Measurements from ENCODE around the gene SNAI1. TPM values are rescaled to one million over a fixed set of nuclear protein-coding genes. Genes with fewer than 3 reads are reported as not detected.

SNAI1 gene
- total RNA-seq, 4 donors from 2014 or later: 8.2 to 14.1 (median 9.9) TPM

GRCh38 chr20:50029083-50029696 lies 46.4 kb downstream of the SNAI1 start:
- DNase-seq: no peak
- Histone ChIP-seq H3K27me3 (no peaks in the 10 kb centered on the region), H3K36me3 (no peaks in the 10 kb centered on the region), H3K4me3 (replicated peaks in 1 of 3) (no peak overlapping the region), H3K27ac (peak overlapping the region in 2 of 3 donors; percentile 64 to 70), H3K9me3 (no peaks in the 10 kb centered on the region), H3K4me1 (peaks cover 15 to 47% of the 10 kb centered on the region in 2 donors)
- no peak for TF ChIP-seq POLR2A (IDR thresholded peaks at IDR 0.05)
- no peak for TF ChIP-seq CTCF (IDR thresholded peaks at IDR 0.05)
- WGBS, 2 donors: 88 to 97% methylated on average over 15 of the region's 15 CpGs
- intact Hi-C loops (cut with DNase I): no loop called here

GRCh38 chr20:50029697-50030461 lies 47.1 kb downstream of the SNAI1 start:
- no peak overlapping the region for H3K4me3 ChIP-seq (replicated peaks in 1 of 3)
- intact Hi-C loops (cut with DNase I): no loop called here
- no peak for TF ChIP-seq POLR2A (IDR thresholded peaks at IDR 0.05)
- TF ChIP-seq CTCF (IDR thresholded peaks at IDR 0.05): no peak
- H3K4me1 ChIP-seq: peaks cover 15 to 54% of the 10 kb centered on the region in 2 donors
- H3K9me3 ChIP-seq: no peaks in the 10 kb centered on the region
- DNase-seq: peak; percentile 50 to 62
- 65 to 77% methylated on average over 18 of the region's 19 CpGs for WGBS, 2 donors
- no peaks in the 10 kb centered on the region for H3K36me3 ChIP-seq
- no peaks in the 10 kb centered on the region for H3K27me3 ChIP-seq
- H3K27ac ChIP-seq: peak overlapping the region in 2 of 3 donors; percentile 64 to 77

- no peaks in the 10 kb centered on the region for H3K36me3 ChIP-seq
- peaks cover 7 to 43% of the 10 kb centered on the region in 2 donors for H3K4me1 ChIP-seq
- DNase-seq: no peak
- H3K4me3 ChIP-seq (replicated peaks in 1 of 3): no peak overlapping the region
- 91 to 97% methylated on average over 7 to 9 of the region's 9 CpGs for WGBS, 2 donors
- intact Hi-C loops (cut with DNase I): no loop called here
- H3K27ac ChIP-seq: no peak overlapping the region
- no peaks in the 10 kb centered on the region for H3K27me3 ChIP-seq
- TF ChIP-seq POLR2A (IDR thresholded peaks at IDR 0.05) (no peak), CTCF (IDR thresholded peaks at IDR 0.05) (no peak)
- H3K9me3 ChIP-seq: no peaks in the 10 kb centered on the region
These were observed 50.3 kb downstream of the SNAI1 start for GRCh38 chr20:50032955-50033666.

GRCh38 chr20:50034567-50035180 lies 51.9 kb downstream of the SNAI1 start:
- TF ChIP-seq POLR2A (IDR thresholded peaks at IDR 0.05) (no peak), CTCF (IDR thresholded peaks at IDR 0.05) (no peak)
- DNase-seq: peak in 1 of 2 donors; percentile 27
- Histone ChIP-seq H3K4me3 (replicated peaks in 1 of 3) (no peak overlapping the region), H3K27ac (peak overlapping the region in 1 of 3 donors; percentile 51), H3K36me3 (no peaks in the 10 kb centered on the region), H3K27me3 (no peaks in the 10 kb centered on the region), H3K4me1 (peaks cover 7 to 29% of the 10 kb centered on the region in 2 donors), H3K9me3 (no peaks in the 10 kb centered on the region)
- intact Hi-C loops (cut with DNase I): no loop called here
- 72 to 81% methylated on average over 8 to 9 of the region's 9 CpGs for WGBS, 2 donors
